Measurements from ENCODE around the gene UBE2M.
"Not testable (repeated sequence)": the region's sequence is repeated elsewhere in the genome, so short reads cannot be mapped to it uniquely, and the experiment has no call there.

The UBE2M gene

DNA sequence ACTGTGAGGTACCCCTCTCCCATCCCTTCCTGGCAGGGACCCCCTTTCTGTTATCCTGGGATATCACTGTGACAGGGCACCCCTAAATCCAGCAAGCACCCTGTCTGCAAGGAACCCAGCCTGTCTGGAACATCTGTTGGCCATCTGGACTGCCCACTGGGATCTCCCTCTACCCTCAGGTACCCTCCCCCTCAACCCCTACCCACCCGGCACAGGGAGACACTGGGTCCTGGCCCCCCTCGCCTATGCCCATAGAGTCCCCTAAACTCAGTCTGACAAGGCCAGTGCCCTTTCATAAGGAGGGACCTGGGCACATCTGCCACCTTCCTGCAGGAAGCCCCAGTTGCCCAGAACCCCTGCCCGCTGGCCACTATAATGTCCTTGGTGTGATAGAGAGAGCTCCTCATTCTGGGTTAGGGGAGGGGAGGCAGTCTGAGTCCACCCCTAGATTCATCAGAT is 43.8 kb downstream of the UBE2M start:
- H3K4me3 ChIP-seq: peak overlapping the region; percentile 89
- TF ChIP-seq EZH2 (IDR thresholded peaks at IDR 0.05) (no peak), FOXP2 (optimal IDR thresholded peaks at IDR 0.05; ENCODE audit: control extremely low read depth, extremely low read length, insufficient read depth) (no peak)

DNA sequence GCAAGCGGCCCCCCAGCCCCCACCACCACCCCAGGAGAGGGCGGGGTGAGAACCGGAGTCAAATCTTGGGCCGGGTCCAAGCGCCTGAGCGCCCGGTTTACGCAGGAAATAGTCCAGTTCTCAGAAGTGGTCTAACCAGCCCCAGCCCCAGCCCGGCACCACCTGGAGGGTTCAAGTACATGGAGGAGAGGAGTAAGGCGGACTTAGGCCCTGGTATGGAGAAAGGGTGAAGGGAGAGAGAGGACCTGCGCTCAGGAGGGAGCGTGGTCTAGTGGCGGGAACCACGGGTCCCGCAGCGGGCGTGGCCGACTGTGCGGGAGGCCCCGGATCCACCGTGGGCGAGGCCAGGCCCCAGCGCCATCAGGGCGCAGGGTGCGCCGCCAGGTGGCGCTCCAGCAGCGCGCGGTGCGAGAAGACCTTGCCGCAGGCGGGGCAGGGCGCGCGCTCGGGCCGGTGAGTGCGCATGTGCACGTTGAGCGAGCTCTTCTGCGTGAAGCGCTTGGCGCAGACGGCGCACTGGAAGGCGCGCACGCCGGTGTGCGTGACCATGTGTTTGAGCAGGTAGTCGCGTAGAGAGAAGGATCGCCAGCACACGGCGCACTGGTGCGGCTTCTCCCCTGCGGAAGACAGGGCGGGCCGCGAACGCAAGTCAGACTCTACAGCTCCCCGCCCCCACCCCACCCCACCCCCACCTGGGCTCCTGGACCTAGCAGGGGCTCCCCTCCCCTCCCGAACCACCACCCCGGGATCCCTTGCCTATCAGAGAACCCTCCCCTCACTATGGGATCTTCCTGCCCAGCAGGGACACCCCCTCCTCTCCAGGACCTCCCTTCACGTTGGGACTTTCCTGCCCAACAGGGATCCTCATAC is 44.5 kb downstream of the UBE2M start:
- no peaks in the 10 kb centered on the region for H3K9me3 ChIP-seq (ENCODE audit: low read depth, low read length)
- peak; percentile 53 for DNase-seq (ENCODE audit: low read depth, low spot score)
- H3K4me3 ChIP-seq: peak overlapping the region; percentile 89
- H3K9ac ChIP-seq (ENCODE audit: insufficient read length): peak overlapping the region; percentile 89
- H3K27ac ChIP-seq: peak overlapping the region; percentile 78
- H3K36me3 ChIP-seq (ENCODE audit: insufficient read depth, low read length): peaks cover 14% of the 10 kb centered on the region; the same call in 1 of the 2 replicates
- peak; percentile 87 for TF ChIP-seq FOXP2 (optimal IDR thresholded peaks at IDR 0.05; ENCODE audit: control extremely low read depth, extremely low read length, insufficient read depth)
- TF ChIP-seq EZH2 (IDR thresholded peaks at IDR 0.05): no peak
- TF ChIP-seq POLR2AphosphoS5 (IDR thresholded peaks at IDR 0.05; ENCODE audit: borderline replicate concordance, low read depth, low read length): peak; percentile 94

More for the DNA sequence above, 43.8 kb downstream of the UBE2M start:
- Histone ChIP-seq H3K9me3 (ENCODE audit: low read depth, low read length) (no peaks in the 10 kb centered on the region), H3K27ac (peak overlapping the region; percentile 78), H3K36me3 (ENCODE audit: insufficient read depth, low read length) (peaks cover 14% of the 10 kb centered on the region; the same call in 1 of the 2 replicates), H3K9ac (ENCODE audit: insufficient read length) (peak overlapping the region; percentile 89)
- no peak for DNase-seq (ENCODE audit: low read depth, low spot score)

DNA sequence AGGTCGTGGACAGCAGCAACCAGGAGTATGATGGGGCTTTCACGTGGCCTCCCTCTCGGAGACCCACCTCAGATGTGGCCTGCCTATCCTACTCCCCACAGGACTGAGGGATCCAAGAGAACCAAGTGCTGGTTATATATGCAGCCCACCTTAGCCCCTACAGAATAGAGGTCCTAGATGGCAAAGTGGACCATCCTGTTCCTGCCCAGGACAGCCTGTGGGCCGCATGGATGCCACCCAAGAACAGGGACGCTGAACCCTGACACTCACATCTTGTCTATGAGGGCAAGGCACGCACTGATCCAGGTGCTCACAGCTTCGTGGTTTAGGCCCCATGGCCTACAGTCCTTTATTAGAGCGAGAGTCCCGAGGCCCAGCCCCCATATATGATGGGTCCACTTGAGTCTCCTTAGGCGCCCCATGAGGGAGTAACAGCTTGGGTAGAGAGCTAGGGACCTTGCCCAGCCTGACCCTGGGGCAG is 45.2 kb downstream of the UBE2M start:
- H3K9ac ChIP-seq (ENCODE audit: insufficient read length): peak overlapping the region; percentile 78

DNA sequence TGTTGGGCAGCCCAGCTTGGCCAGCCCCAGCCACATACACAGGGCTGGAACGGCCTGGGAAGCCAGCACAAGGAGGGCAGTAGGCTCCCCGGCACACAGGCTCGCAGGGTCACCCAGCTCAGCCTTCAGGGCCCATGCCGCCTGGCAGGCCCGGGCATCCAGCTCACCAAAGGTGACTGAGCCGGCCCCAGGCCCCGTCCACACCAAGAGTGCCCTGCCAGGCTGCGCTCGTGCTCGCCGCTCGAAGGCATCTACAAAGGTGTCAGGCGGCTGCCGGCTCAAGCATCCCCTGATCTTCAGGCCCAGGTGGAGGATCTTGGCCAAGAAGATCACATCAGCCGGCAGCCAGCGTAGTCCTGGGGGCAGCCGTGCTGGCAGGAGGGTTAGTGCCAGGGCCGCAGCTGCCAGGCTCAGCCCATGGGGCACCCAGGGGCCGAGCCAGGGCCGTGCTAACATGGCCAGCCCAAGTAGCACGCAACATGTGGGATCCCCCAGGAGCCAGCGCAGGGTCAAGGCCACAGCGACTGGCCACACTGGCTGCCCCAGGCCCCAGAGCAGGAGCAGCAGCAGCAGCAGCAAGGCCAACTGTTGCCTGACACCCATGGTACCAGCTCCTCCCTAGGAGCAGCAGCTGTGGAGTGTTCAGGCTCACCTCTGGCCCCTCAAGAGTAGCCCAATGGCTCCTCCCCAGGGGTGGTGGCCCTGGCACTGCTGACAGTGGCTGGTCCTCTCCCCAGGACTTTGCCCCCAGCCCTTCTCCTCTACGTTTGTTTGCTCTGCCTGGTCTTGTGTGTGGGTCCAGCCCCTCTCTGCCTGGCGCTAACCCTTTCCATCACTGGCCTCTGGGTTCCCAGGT is 46.8 kb downstream of the UBE2M start, which contains the start of gene SLC27A5:
Gene SLC27A5 (minus strand): TSS at position 640 of the 856 bp plus-strand sequence. CDS start 37 bp downstream, at position 603.
- TF ChIP-seq FOXP2 (optimal IDR thresholded peaks at IDR 0.05; ENCODE audit: control extremely low read depth, extremely low read length, insufficient read depth) (no peak), POLR2AphosphoS5 (IDR thresholded peaks at IDR 0.05; ENCODE audit: borderline replicate concordance, low read depth, low read length) (no peak), EZH2 (IDR thresholded peaks at IDR 0.05) (no peak)
- Histone ChIP-seq H3K9ac (ENCODE audit: insufficient read length) (no peak within 1 kb of the TSS), H3K27ac (no peak within 1 kb of the TSS), H3K36me3 (ENCODE audit: insufficient read depth, low read length) (peaks cover 10% of the 10 kb centered on the region; the same call in 1 of the 2 replicates), H3K4me3 (no peak within 1 kb of the TSS), H3K9me3 (ENCODE audit: low read depth, low read length) (no peaks in the 10 kb centered on the region)
- DNase-seq (ENCODE audit: low read depth, low spot score): no peak

More for the DNA sequence above, 45.2 kb downstream of the UBE2M start:
- Histone ChIP-seq H3K27ac (peak overlapping the region; percentile 76), H3K4me3 (peak overlapping the region; percentile 89), H3K9me3 (ENCODE audit: low read depth, low read length) (no peaks in the 10 kb centered on the region), H3K36me3 (ENCODE audit: insufficient read depth, low read length) (peaks cover 14% of the 10 kb centered on the region; the same call in 1 of the 2 replicates)
- no peak for DNase-seq (ENCODE audit: low read depth, low spot score)
- no peak for TF ChIP-seq FOXP2 (optimal IDR thresholded peaks at IDR 0.05; ENCODE audit: control extremely low read depth, extremely low read length, insufficient read depth)
- TF ChIP-seq EZH2 (IDR thresholded peaks at IDR 0.05): no peak
- no peak for TF ChIP-seq POLR2AphosphoS5 (IDR thresholded peaks at IDR 0.05; ENCODE audit: borderline replicate concordance, low read depth, low read length)

DNA sequence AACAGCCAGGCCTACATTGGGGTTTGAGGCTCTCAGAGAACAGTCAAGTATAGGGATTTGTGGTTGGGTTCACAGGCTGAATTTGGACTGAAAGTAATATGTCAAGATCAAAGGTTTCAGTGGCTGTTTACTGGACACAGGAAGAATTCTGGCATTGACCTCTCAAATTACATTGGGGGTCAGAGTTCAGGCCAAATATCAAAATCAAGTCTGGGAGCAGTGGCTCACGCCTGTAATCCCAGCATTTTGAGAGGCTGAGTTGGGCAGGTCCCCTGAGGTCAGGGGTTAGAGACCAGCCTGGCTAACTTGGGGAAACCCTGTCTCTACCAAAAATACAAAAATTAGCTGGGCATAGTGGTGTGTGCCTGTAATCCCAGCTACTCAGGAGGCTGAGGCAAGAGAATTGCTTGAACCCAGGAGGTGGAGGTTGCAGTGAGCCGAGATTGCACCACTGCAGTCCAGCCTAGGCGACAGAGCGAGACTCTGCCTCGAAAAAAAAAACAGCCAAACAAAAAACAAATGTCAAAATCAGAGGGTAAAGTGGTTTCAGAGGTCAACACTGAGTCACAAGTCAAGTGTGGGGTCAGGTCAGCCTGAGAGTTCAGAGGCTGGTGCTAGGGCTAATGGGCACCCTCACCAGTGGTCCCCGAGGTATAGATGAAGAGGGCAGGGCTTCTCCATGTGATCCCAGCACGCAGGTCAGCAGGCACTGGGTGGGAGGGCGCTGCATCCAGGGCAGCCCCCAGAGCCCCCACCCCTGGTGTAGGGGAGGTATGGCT is 48.1 kb downstream of the UBE2M start:
- H3K9ac ChIP-seq (ENCODE audit: insufficient read length): no peak overlapping the region
- no peaks in the 10 kb centered on the region for H3K9me3 ChIP-seq (ENCODE audit: low read depth, low read length)
- H3K4me3 ChIP-seq: no peak overlapping the region
- DNase-seq (ENCODE audit: low read depth, low spot score): no peak
- no peaks in the 10 kb centered on the region for H3K36me3 ChIP-seq (ENCODE audit: insufficient read depth, low read length)
- no peak overlapping the region for H3K27ac ChIP-seq
- TF ChIP-seq FOXP2 (optimal IDR thresholded peaks at IDR 0.05; ENCODE audit: control extremely low read depth, extremely low read length, insufficient read depth) (no peak), POLR2AphosphoS5 (IDR thresholded peaks at IDR 0.05; ENCODE audit: borderline replicate concordance, low read depth, low read length) (no peak), EZH2 (IDR thresholded peaks at IDR 0.05) (no peak)

DNA sequence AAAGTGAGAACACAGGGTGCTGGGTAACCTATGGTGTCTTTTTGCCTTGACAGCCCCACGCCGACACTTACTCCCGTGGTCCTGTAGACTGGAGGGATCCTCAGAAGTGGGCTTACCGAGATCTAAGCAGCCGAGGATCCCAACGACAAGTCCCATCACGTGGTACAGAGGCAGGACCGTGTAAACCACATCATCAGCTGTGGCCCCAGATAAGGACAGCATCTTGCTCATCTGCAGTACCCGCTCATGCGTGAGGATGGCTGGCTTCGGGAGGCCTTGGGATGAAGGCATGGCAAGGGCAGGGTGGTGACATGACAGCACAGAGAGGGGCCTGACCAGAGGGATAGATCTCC is 48.7 kb downstream of the UBE2M start:
- TF ChIP-seq FOXP2 (optimal IDR thresholded peaks at IDR 0.05; ENCODE audit: control extremely low read depth, extremely low read length, insufficient read depth): no peak
- TF ChIP-seq EZH2 (IDR thresholded peaks at IDR 0.05): no peak
- no peak for TF ChIP-seq POLR2AphosphoS5 (IDR thresholded peaks at IDR 0.05; ENCODE audit: borderline replicate concordance, low read depth, low read length)
- Histone ChIP-seq H3K4me3 (no peak overlapping the region), H3K9me3 (ENCODE audit: low read depth, low read length) (no peaks in the 10 kb centered on the region), H3K27ac (no peak overlapping the region), H3K36me3 (ENCODE audit: insufficient read depth, low read length) (no peaks in the 10 kb centered on the region), H3K9ac (ENCODE audit: insufficient read length) (no peak overlapping the region)
- no peak for DNase-seq (ENCODE audit: low read depth, low spot score)

DNA sequence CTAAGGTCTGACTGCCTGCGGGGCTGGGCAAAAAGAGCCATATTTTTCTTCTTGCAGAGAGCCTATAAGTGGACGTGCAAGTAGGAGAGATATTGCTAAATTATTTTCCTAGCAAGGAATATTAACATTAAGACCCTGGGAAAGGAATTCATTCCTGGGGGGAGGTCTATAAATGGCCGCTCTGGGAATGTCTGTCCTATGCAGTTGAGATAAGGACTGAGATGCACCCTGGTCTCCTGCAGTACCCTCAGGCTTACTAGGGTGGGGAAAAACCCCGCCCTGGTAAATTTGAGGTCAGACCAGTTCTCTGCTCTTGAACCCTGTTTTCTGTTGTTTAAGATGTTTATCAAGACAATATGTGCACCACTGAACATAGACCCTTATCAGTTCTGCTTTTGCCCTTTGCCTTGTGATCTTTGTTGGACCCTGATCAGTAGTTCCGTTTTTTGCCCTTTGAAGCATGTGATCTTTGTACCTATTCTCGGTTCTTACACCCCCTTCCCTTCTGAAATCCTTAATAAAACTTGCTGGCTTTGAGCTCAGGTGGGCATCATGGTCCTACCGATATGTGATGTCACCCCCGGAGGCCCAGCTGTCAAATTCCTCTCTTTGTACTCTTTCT is 50.7 kb downstream of the UBE2M start:
- not testable (repeated sequence) for H3K4me3 ChIP-seq; DNase-seq (ENCODE audit: low read depth, low spot score); H3K9me3 ChIP-seq (ENCODE audit: low read depth, low read length); H3K9ac ChIP-seq (ENCODE audit: insufficient read length); H3K36me3 ChIP-seq (ENCODE audit: insufficient read depth, low read length); H3K27ac ChIP-seq

Data from SK-N-MC (cell line).